Endothelial cell of umbilical vein (primary cell): ENCODE results near the gene JUND. TPM values are rescaled to one million over a fixed set of nuclear protein-coding genes. Genes with fewer than 3 reads are reported as not detected.

Experiments
- BruUV-seq: library from RNA; stranded (reverse); fragments of 400-500 nt; replicated peaks from 2 replicates; lab custom pipeline; 2021; lab: Mats Ljungman, UMichigan
- CTCF ChIA-PET: fragments of 300-600, 350-600 bp; sonication (Branson Sonifier 250); formaldehyde crosslinking; loops from one replicate; lab custom pipeline; 2021; ENCODE audit warnings: antibody characterized with exemption, inconsistent platforms; lab: Charles Lee
- POLR2A ChIA-PET: fragments of 300-600, 350-600 bp; sonication (Branson Sonifier 250); formaldehyde crosslinking; loops from one replicate; lab custom pipeline; 2021; ENCODE audit warnings: antibody characterized with exemption, inconsistent platforms; lab: Charles Lee
- DNase-seq: peaks from one replicate; pipeline ENCODE4 v3.0.0-alpha.2; 2011; ENCODE audit warnings: low read depth, low spot score
- FAIRE-seq: peaks from 2 replicates; lab custom pipeline; 2011; peaks lifted over from hg19 to GRCh38; lab: Jason Lieb, UNC
- H2AFZ ChIP-seq: 2 replicates; pipeline ENCODE4 v1.6.0; 2012; ENCODE audit warnings: low read depth, low read length, control low read depth, inconsistent platforms
- H3K27ac ChIP-seq: 2 replicates; pipeline ENCODE4 v1.5.1; 2011; ENCODE audit warnings: low read depth, mild to moderate bottlenecking, control low read depth, low read length, moderate library complexity; ENCODE audit not compliant: insufficient read depth
- H3K27me3 ChIP-seq, 2 experiments: 2 replicates each; pipeline versions ENCODE4 v1.6.0 to v1.6.1; 2011; ENCODE audit warnings: low read length in 2 of 2, mixed read lengths in 1 of 2; ENCODE audit not compliant: control insufficient read depth in 2 of 2, insufficient read depth in 2 of 2
- H3K36me3 ChIP-seq, 2 experiments: 2 replicates in 1 of 2; 3 replicates in 1 of 2; pipeline ENCODE4 v1.5.1; 2011; ENCODE audit warnings: low read length in 2 of 2, mild to moderate bottlenecking in 1 of 2, moderate library complexity in 1 of 2; ENCODE audit not compliant: control insufficient read depth in 2 of 2, insufficient read depth in 2 of 2; ENCODE audit errors: extremely low read depth in 1 of 2
- H3K4me1 ChIP-seq: 3 replicates; pipeline ENCODE4 v1.5.1; 2011; ENCODE audit warnings: mild to moderate bottlenecking, low read length; ENCODE audit not compliant: control insufficient read depth, insufficient read depth; ENCODE audit errors: extremely low read depth
- H3K4me2 ChIP-seq: 2 replicates; pipeline ENCODE4 v1.6.1; 2011; ENCODE audit warnings: low read length, control low read depth, mixed read lengths; ENCODE audit not compliant: insufficient read depth
- H3K4me3 ChIP-seq, 3 experiments: fragments of 200-600 bp in 1 of 3; sonication (generic), shearing (Covaris generic) in 1 of 3; replicated peaks in 1 of 3; 2 replicates each; pipeline ENCODE4 v1.5.1; 2011 to 2016; ENCODE audit warnings: control low read depth in 3 of 3, low read length in 3 of 3, mild to moderate bottlenecking in 2 of 3, inconsistent platforms in 1 of 3, low read depth in 1 of 3, moderate library complexity in 1 of 3; ENCODE audit not compliant: insufficient read depth in 1 of 3
- H3K79me2 ChIP-seq: 2 replicates; pipeline ENCODE4 v1.6.0; 2012; ENCODE audit warnings: low read length, inconsistent platforms; ENCODE audit not compliant: control insufficient read depth, insufficient read depth
- H3K9ac ChIP-seq: replicated peaks from 2 replicates; pipeline ENCODE3; 2011; ENCODE audit warnings: low read length, control low read depth; ENCODE audit not compliant: insufficient read depth; ENCODE audit errors: extremely low read depth
- H3K9me1 ChIP-seq: replicated peaks from 3 replicates; pipeline ENCODE4 v1.6.0; 2011; ENCODE audit warnings: mild to moderate bottlenecking, low read length; ENCODE audit not compliant: control insufficient read depth, insufficient read depth; ENCODE audit errors: extremely low read depth
- H3K9me3 ChIP-seq: replicated peaks from 2 replicates; pipeline ENCODE4 v1.5.1; 2012; ENCODE audit warnings: low read length, inconsistent platforms; ENCODE audit not compliant: control insufficient read depth, insufficient read depth
- H4K20me1 ChIP-seq: replicated peaks from 2 replicates; pipeline ENCODE3; 2011; ENCODE audit warnings: mild to moderate bottlenecking, low read length; ENCODE audit not compliant: control insufficient read depth, insufficient read depth; ENCODE audit errors: extremely low read depth
- EZH2 ChIP-seq: IDR thresholded peaks from 2 replicates; pipeline ENCODE4 v1.6.1; 2012; ENCODE audit warnings: borderline replicate concordance, low read depth, mild to moderate bottlenecking, moderate library complexity, low read length, inconsistent platforms; ENCODE audit not compliant: severe bottlenecking
- MAX ChIP-seq: IDR thresholded peaks from 2 replicates; pipeline ENCODE4 v1.6.1; 2011; ENCODE audit not compliant: insufficient read depth, insufficient read length
- POLR2A ChIP-seq: IDR thresholded peaks from 2 replicates; pipeline ENCODE4 v1.6.1; 2012; ENCODE audit warnings: low read depth, mild to moderate bottlenecking, control low read depth, low read length
- dilution Hi-C: fragments of 300-500 bp; cut with MboI; formaldehyde crosslinking; loops from one replicate; pipeline ENCODE4 v1.15.0; 2019; ENCODE audit warnings: low sequenced_read_pairs; ENCODE audit not compliant: extremely low pct_ligation_motif_present
- intact Hi-C: fragments of 100-400 bp; cut with micrococcal nuclease; formaldehyde crosslinking; loops from one replicate; pipeline ENCODE4 v1.10.0; 2022
- polyA plus RNA-seq, 4 experiments: library from polyadenylated mRNA; depleted of rRNA in 3 of 4; stranded (reverse) in 3 of 4; unstranded in 1 of 4; fragments of >200 nt; gene quantifications; 2 replicates each; pipeline versions ENCODE4 v1.2.1 to v1.2.3, GENCODE V29; 2011 to 2012; ENCODE audit warnings: missing spikeins in 1 of 4
- total RNA-seq: library from RNA; stranded (reverse); gene quantifications from 2 replicates; pipeline ENCODE4 v1.2.3, GENCODE V29; 2021
- TF ChIP-seq, protein P1 (sequence below), 2 donors: IDR thresholded peaks; 1 replicate in 1 of 2; 2 replicates in 1 of 2; pipeline ENCODE4 v1.5.1; 2011; ENCODE audit warnings: low read length in 2 of 2, mild to moderate bottlenecking in 2 of 2, moderate library complexity in 2 of 2, control low read depth in 1 of 2, inconsistent platforms in 1 of 2, low read depth in 1 of 2; ENCODE audit not compliant: insufficient read depth in 1 of 2; ENCODE audit errors: extremely low read depth in 1 of 2

Gene JUND
- total and polyA plus RNA-seq, 2 donors (not counting 3 experiments of a cell fraction or from before 2014, with no cell fraction given): 91.4 to 130 TPM

DNA sequence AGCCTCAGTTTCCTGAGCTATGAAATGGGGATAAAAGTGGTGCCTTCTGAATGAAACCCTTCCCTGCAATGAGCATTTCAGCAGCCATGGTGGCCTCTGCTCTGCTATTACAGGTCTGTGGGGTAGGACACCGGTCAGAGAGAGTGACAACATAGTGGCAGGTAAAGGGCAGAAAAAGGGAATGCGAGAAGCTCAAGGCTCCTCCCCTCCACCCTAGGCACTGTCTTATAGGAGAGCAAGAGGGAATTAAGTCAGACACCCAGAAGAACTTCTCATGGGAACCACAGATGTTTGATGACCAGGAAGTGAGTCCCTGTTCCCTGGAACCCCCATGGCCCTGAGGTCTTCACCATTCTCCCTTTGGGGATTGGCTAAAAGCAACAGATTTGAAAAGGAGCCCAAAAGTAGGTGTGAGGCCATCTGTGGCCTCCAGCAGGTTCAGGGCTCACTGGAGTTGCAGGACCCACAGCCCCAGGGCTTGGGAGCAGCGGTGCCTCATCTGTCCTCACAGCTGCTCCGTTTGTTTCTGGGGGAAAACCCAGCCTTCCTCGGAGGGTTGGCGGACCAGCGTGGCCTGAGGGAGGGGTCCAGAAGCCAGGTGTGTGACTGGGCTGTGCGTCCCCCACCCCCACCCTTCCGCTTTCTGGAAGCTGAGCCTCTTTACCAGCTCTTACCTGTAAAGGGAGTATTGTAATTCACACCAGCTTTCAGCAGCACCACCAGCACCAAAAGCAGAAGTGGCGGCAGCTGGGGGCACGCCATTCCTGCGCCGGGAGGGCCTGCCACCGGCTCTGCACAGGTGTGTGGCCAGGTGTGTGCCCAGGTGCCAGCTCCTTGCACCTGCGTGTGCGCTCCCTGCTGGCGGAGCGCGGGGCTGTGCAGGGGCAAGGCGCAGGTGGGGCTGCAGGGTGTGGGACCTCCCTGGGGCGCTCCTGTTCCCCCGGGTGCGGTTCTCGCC is 26.6 kb downstream of the JUND start:
- Histone ChIP-seq H3K9ac (no peak overlapping the region), H3K4me2 (no peak overlapping the region), H2AFZ (no peak overlapping the region), H3K9me3 (no peaks in the 10 kb centered on the region), H3K4me1 (no peaks in the 10 kb centered on the region), H3K9me1 (no peaks in the 10 kb centered on the region), H3K27me3 (peaks cover 0 to 8% of the 10 kb centered on the region in 2 experiments), H3K27ac (no peak overlapping the region), H3K79me2 (no peaks in the 10 kb centered on the region), H3K36me3 (no peaks in the 10 kb centered on the region), H3K4me3 (no peak overlapping the region), H4K20me1 (no peaks in the 10 kb centered on the region)
- TF ChIP-seq EZH2: no peak
- no TSS peak for BruUV-seq
- intact Hi-C loops (loop anchor here (5.0 kb wide), 1 partner anchor 248 kb away; the partner anchor contains the start of gene ARRDC2), dilution Hi-C loops (no loop called here)
- no peak for DNase-seq
- CTCF ChIA-PET: interaction anchor here (0.6 to 11.3 kb wide), 8 partner anchors 17 to 143 kb away, joined by 3 to 296 read pairs (median 16); partner anchors contain the start of gene MPV17L2
- FAIRE-seq: no peak
- POLR2A ChIA-PET: no interaction called here

- Histone ChIP-seq H3K27me3 (peaks cover 0 to 8% of the 10 kb centered on the region in 2 experiments), H3K36me3 (no peaks in the 10 kb centered on the region), H3K9me1 (no peaks in the 10 kb centered on the region), H3K4me1 (no peaks in the 10 kb centered on the region), H3K4me3 (no peak overlapping the region), H3K4me2 (no peak overlapping the region), H3K9ac (no peak overlapping the region), H3K27ac (no peak overlapping the region), H2AFZ (no peak overlapping the region), H4K20me1 (no peaks in the 10 kb centered on the region), H3K9me3 (no peaks in the 10 kb centered on the region), H3K79me2 (no peaks in the 10 kb centered on the region)
- DNase-seq (no peak), FAIRE-seq (no peak)
- no TSS peak for BruUV-seq
- TF ChIP-seq, protein P1, sequence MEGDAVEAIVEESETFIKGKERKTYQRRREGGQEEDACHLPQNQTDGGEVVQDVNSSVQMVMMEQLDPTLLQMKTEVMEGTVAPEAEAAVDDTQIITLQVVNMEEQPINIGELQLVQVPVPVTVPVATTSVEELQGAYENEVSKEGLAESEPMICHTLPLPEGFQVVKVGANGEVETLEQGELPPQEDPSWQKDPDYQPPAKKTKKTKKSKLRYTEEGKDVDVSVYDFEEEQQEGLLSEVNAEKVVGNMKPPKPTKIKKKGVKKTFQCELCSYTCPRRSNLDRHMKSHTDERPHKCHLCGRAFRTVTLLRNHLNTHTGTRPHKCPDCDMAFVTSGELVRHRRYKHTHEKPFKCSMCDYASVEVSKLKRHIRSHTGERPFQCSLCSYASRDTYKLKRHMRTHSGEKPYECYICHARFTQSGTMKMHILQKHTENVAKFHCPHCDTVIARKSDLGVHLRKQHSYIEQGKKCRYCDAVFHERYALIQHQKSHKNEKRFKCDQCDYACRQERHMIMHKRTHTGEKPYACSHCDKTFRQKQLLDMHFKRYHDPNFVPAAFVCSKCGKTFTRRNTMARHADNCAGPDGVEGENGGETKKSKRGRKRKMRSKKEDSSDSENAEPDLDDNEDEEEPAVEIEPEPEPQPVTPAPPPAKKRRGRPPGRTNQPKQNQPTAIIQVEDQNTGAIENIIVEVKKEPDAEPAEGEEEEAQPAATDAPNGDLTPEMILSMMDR (IDR thresholded peaks at IDR 0.05; ENCODE audit: extremely low read depth in 1 of 2, insufficient read depth in 1 of 2, low read depth in 1 of 2, low read length in 2 of 2): no peak
- TF ChIP-seq EZH2 (no peak), MAX (no peak), POLR2A (no peak)
- POLR2A ChIA-PET: no interaction called here
- CTCF ChIA-PET: interaction anchor here (1.1 to 11.3 kb wide), 10 partner anchors 10 to 141 kb away, joined by 3 to 296 read pairs (median 10); partner anchors contain the start of genes LSM4 and MPV17L2
- dilution Hi-C loops (no loop called here), intact Hi-C loops (loop anchor here (5.0 kb wide), 1 partner anchor 246 kb away; the partner anchor contains the start of gene ARRDC2)
Measured at GRCh38 chr19:18253716-18254115, 27.7 kb downstream of the JUND start.
